Retinal pigment epithelial cell (primary cell): ENCODE results near the gene SCLT1.

Source experiments
- DNase-seq: peaks from one replicate; pipeline ENCODE4 v3.0.0-alpha.2; 2010; ENCODE audit warnings: low read depth
- H3K4me3 ChIP-seq: 2 replicates; pipeline ENCODE4 v1.5.1; 2011; ENCODE audit warnings: mild to moderate bottlenecking, low read length, control low read depth, moderate library complexity
- TF ChIP-seq, protein P1 (sequence below): conservative IDR thresholded peaks from 2 replicates; pipeline ENCODE4 v1.5.1; 2011; ENCODE audit warnings: low read depth, low read length, control low read depth, inconsistent platforms

The SCLT1 gene

DNA sequence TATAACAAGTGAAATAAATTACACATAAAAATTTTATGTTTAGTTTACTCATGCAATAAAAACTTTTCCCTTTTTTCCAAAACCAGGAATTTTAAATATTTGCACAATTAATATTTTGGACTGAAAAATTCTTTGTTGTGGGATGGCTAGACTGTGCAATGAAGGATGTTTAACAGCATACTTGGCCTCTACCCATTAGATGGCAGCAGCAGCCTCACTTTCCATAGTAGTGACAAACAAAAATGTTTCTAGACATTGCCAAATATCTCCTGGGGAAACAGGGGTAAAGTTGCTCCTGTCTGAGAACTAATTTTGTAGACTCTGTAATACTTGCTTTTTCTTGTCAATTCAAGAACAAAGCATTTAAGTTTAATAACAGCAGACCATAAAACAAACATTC lies 49.8 kb downstream of the SCLT1 start:
- no peak for DNase-seq
- TF ChIP-seq, protein P1, sequence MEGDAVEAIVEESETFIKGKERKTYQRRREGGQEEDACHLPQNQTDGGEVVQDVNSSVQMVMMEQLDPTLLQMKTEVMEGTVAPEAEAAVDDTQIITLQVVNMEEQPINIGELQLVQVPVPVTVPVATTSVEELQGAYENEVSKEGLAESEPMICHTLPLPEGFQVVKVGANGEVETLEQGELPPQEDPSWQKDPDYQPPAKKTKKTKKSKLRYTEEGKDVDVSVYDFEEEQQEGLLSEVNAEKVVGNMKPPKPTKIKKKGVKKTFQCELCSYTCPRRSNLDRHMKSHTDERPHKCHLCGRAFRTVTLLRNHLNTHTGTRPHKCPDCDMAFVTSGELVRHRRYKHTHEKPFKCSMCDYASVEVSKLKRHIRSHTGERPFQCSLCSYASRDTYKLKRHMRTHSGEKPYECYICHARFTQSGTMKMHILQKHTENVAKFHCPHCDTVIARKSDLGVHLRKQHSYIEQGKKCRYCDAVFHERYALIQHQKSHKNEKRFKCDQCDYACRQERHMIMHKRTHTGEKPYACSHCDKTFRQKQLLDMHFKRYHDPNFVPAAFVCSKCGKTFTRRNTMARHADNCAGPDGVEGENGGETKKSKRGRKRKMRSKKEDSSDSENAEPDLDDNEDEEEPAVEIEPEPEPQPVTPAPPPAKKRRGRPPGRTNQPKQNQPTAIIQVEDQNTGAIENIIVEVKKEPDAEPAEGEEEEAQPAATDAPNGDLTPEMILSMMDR: peak; percentile 41
- H3K4me3 ChIP-seq: no peak overlapping the region

DNA sequence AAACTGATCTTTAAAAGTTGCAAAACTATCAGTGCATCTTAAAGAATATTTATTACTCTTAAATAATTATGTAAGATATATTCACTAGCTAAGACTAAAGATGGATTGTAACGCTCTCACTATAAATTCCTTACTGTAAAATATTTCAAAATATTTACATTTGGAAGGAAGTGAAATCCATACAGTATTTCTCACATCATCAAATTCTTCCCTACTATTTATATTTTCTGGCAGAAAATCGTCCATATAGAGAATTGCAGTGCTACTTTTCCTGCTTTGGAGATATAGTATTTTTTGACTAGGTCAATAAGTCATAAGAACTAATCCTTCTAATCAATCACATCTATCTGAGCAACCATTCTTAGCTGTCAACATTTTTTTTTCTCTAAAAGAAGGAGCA lies 52.9 kb downstream of the SCLT1 start:
- TF ChIP-seq, protein P1: no peak
- no peak for DNase-seq
- no peak overlapping the region for H3K4me3 ChIP-seq

DNA sequence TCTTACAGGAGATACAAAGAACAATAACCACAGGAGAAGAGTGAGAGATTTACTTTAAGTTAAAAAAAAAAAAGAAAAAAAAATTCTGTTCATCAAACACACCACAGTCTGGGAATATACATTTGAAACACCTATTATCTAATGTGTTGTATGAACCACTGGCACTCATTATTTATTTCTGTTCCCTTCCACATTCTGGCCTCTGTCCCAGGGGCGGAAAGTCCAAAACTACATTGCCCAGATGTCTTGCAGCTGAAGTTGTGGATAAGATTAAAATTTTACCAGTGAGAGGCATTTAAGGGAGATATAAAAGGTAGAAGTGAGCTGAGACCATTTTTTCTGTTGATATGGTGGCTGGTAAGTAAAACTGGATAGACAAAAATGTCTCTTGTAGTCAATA lies 56.2 kb downstream of the SCLT1 start:
- TF ChIP-seq, protein P1: no peak
- H3K4me3 ChIP-seq: no peak overlapping the region
- DNase-seq: no peak

DNA sequence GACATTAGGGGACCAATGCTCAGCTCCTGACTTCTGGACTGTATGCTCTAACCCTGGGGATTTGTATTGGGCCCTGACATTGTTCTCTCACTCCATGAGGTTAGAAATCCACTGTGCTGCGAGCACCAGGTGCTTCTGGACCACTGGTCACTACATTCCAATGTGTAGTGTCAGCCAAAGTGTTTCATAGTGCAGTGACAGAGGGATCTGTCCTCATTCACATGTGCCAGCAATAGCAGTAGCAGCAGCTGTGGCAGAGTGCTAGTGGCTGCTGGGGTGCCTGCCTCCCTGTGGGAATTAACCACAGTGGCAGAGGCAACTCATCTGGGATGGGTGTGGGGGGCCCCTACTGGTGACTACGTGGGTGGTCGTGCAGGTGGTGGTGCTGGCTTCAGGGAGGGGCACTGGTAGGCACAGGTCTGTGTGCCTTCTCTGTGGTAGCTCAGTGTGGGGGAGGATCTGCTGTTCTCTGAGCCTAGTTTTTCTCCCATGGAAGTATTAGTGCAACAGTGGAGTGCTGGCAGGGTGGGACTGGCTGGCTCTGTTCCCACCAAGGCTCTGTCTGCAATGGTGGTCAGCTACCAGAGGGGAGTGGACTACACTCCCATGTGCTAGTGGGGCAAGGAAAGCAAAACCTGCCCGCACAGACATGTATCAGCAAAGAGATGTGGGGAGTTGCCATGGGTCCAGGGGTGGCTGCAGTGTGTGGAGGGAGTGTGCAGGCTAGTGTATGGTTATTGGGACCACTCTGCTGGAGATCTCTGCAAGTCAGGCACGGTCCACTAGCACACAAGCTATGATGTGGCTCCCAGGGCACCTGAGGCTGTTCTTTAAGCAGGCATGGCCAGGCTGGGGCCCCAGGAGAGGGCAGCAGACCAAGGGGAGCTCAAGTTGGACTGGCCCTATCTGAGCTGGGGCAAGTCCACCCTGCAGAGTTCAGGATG lies 78.5 kb downstream of the SCLT1 start:
- DNase-seq: no peak
- TF ChIP-seq, protein P1: no peak
- no peak overlapping the region for H3K4me3 ChIP-seq

GRCh38 chr4:129008096-129008495 lies 85.2 kb downstream of the SCLT1 start:
- H3K4me3 ChIP-seq: no peak overlapping the region
- DNase-seq: no peak
- TF ChIP-seq, protein P1: no peak

DNA sequence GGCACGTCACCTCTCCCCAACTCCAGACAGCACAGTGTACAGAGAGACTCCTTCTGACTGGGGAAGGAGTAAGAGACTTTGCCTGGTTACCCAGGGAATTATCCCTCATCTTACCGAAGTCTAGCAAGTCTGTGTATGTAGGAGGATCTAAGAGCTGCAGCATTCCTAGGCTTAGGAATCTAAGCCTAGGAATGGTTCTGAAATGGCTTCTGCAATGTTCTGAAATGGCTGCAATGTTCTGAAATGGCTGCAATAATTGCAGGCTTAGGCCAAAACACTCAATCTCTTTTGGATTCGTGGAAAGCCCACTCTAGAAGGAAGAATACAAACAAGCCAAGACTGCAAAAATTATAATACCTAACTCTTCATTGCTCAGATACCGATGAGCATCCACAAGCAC lies 106.4 kb downstream of the SCLT1 start:
- no peak overlapping the region for H3K4me3 ChIP-seq
- TF ChIP-seq, protein P1: no peak
- DNase-seq: no peak

- DNase-seq: no peak
- H3K4me3 ChIP-seq: no peak overlapping the region
- TF ChIP-seq, protein P1: no peak
Observed at GRCh38 chr4:128986019-128986418, 107.3 kb downstream of the SCLT1 start.
